ENCODE data around the gene KDELR3. TPM values are rescaled to one million over a fixed set of nuclear protein-coding genes. Genes with fewer than 3 reads are reported as not detected.

The KDELR3 gene
- total RNA-seq, 1 experiment from 2014 or later = 11.6 TPM

DNA sequence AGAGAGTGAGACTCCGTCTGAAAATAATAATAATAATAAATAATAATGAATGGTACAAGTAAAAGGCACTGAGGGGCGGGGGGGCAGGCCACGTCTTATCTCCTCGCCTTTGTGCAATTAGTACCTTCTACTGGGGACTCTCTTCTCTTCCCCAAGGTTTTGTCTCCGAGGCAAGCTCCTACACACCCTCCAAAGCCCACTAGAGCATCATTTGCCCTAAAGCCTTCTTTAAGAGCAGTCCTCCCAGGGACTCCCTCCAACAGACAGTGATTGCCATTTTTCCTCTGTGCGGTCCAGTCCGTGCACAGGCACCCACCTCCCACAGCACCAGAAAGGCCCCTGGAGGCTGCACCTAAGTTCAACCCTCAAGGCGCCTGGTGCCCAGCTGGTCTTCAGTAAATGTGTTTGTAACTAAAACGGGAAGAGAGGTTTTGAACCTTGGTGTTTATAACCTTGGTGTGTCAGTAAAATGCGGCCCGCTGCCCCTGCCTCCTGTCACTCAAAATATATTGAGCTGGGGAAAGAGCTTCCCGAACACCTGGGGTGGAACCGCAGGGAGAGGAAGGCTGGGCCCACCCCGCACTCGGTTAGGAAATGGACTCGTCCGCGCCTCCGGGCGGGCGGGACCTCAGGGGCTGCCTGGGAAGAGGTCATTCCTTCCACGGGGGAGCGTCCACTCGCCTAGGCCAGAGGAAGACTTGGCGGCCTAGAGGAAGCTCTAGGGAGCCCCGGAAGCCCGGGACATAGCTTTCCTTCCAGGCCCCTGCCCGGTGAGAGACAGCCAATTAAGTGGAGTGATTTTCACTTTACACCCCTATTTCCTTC is 4.7 kb upstream of the KDELR3 start:
- no peak overlapping the region for H3K4me3 ChIP-seq (ENCODE audit: low read depth in 2 of 2, low read length in 2 of 2)
- intact Hi-C loops (cut with micrococcal nuclease; ENCODE audit: unreplicated experiment) (no loop called here), in situ Hi-C loops (cut with HindIII; ENCODE audit: low pct_unique_long_range_greater_than_20kb, low sequenced_read_pairs) (no loop called here)
- no peak for DNase-seq (ENCODE audit: low read depth, low spot score)
- CTCF ChIA-PET = interaction anchor here (0.5 kb wide), 1 partner anchor 39 kb away, joined by 8 read pairs; no protein-coding TSS in a partner anchor
- no peaks in the 10 kb centered on the region for H3K27me3 ChIP-seq (ENCODE audit: control insufficient read depth, insufficient read depth, low read length)
- POLR2A ChIA-PET = interaction anchor here (1.4 kb wide), 1 partner anchor 18 kb away, joined by 5 read pairs; no protein-coding TSS in a partner anchor
- H3K4me1 ChIP-seq (ENCODE audit: control insufficient read depth, insufficient read depth, low read length) = peaks cover 2% of the 10 kb centered on the region; the same call in 1 of the 2 replicates
- TF ChIP-seq SIN3A (IDR thresholded peaks at IDR 0.05; ENCODE audit: borderline replicate concordance, insufficient read depth, low read depth, low read length) (no peak), POLR2AphosphoS5 (IDR thresholded peaks at IDR 0.05; ENCODE audit: low read depth, low read length) (no peak), TCF7L2 (IDR thresholded peaks at IDR 0.05; ENCODE audit: low read depth, low read length) (no peak)
- TF ChIP-seq, protein P1, sequence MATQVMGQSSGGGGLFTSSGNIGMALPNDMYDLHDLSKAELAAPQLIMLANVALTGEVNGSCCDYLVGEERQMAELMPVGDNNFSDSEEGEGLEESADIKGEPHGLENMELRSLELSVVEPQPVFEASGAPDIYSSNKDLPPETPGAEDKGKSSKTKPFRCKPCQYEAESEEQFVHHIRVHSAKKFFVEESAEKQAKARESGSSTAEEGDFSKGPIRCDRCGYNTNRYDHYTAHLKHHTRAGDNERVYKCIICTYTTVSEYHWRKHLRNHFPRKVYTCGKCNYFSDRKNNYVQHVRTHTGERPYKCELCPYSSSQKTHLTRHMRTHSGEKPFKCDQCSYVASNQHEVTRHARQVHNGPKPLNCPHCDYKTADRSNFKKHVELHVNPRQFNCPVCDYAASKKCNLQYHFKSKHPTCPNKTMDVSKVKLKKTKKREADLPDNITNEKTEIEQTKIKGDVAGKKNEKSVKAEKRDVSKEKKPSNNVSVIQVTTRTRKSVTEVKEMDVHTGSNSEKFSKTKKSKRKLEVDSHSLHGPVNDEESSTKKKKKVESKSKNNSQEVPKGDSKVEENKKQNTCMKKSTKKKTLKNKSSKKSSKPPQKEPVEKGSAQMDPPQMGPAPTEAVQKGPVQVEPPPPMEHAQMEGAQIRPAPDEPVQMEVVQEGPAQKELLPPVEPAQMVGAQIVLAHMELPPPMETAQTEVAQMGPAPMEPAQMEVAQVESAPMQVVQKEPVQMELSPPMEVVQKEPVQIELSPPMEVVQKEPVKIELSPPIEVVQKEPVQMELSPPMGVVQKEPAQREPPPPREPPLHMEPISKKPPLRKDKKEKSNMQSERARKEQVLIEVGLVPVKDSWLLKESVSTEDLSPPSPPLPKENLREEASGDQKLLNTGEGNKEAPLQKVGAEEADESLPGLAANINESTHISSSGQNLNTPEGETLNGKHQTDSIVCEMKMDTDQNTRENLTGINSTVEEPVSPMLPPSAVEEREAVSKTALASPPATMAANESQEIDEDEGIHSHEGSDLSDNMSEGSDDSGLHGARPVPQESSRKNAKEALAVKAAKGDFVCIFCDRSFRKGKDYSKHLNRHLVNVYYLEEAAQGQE (IDR thresholded peaks at IDR 0.05; ENCODE audit: insufficient read depth in 1 of 2, low read depth in 2 of 2, low read length in 1 of 2) = no peak
- TF ChIP-seq, protein P2, sequence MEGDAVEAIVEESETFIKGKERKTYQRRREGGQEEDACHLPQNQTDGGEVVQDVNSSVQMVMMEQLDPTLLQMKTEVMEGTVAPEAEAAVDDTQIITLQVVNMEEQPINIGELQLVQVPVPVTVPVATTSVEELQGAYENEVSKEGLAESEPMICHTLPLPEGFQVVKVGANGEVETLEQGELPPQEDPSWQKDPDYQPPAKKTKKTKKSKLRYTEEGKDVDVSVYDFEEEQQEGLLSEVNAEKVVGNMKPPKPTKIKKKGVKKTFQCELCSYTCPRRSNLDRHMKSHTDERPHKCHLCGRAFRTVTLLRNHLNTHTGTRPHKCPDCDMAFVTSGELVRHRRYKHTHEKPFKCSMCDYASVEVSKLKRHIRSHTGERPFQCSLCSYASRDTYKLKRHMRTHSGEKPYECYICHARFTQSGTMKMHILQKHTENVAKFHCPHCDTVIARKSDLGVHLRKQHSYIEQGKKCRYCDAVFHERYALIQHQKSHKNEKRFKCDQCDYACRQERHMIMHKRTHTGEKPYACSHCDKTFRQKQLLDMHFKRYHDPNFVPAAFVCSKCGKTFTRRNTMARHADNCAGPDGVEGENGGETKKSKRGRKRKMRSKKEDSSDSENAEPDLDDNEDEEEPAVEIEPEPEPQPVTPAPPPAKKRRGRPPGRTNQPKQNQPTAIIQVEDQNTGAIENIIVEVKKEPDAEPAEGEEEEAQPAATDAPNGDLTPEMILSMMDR (IDR thresholded peaks at IDR 0.05) = no peak
- no peaks in the 10 kb centered on the region for H3K36me3 ChIP-seq (ENCODE audit: control insufficient read depth, insufficient read depth, low read length)
- ATAC-seq = no peak
- H3K27ac ChIP-seq (ENCODE audit: low read length) = no peak overlapping the region
- no TSS peak for BruUV-seq (replicated peaks)
- H3K9me3 ChIP-seq (ENCODE audit: control insufficient read depth, insufficient read depth, low read depth, low read length) = no peaks in the 10 kb centered on the region

DNA sequence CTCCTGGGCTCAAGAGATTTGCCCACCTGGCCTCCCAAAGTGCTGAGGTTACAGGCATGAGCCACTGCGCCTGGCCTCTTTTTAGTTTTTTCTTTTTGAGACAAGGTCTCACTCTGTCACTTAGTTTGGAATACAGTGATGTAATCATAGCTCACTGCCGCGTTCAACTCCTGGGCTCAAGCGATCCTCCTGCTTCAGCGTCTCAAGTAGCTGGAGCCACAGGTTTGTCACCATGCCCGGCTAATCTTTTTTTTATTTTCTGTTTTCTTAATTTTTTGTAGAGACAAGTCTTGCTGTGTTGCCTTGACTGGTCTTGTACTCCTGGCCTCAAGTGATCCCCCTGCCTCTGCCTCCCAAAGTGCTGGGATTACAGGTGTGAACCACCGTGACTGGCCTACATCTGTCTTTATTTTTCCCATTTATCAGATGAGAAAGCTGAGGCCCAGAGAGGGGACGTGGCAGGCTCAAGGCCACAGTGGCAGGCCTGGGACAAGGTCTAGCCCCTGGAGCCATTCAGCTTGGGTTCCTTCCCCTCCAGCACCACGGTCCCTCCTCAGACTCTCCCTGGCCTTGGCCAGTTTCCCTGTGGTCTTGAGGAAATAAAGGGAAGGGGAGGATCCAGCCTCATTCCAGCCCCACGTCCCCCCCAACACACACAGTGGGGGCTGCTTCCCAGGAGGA is 2.8 kb upstream of the KDELR3 start:
- Histone ChIP-seq H3K4me1 (ENCODE audit: control insufficient read depth, insufficient read depth, low read length) (peaks cover 2% of the 10 kb centered on the region; the same call in 1 of the 2 replicates), H3K4me3 (ENCODE audit: low read depth in 2 of 2, low read length in 2 of 2) (no peak overlapping the region), H3K27me3 (ENCODE audit: control insufficient read depth, insufficient read depth, low read length) (no peaks in the 10 kb centered on the region), H3K36me3 (ENCODE audit: control insufficient read depth, insufficient read depth, low read length) (no peaks in the 10 kb centered on the region), H3K27ac (ENCODE audit: low read length) (no peak overlapping the region), H3K9me3 (ENCODE audit: control insufficient read depth, insufficient read depth, low read depth, low read length) (no peaks in the 10 kb centered on the region)
- ChIA-PET POLR2A (interaction anchor here (0.7 kb wide), 1 partner anchor 16 kb away, joined by 3 read pairs; no protein-coding TSS in a partner anchor), CTCF (no interaction called here)
- ATAC-seq = no peak
- no peak for DNase-seq (ENCODE audit: low read depth, low spot score)
- no TSS peak for BruUV-seq (replicated peaks)
- intact Hi-C loops (cut with micrococcal nuclease; ENCODE audit: unreplicated experiment) (no loop called here), in situ Hi-C loops (cut with HindIII; ENCODE audit: low pct_unique_long_range_greater_than_20kb, low sequenced_read_pairs) (no loop called here)
- TF ChIP-seq, protein P2 (IDR thresholded peaks at IDR 0.05) = no peak

All from Panc1 (cell line).